Liver (tissue), 9 donors: ENCODE data around the gene TAPBPL. TPM values are rescaled to one million over a fixed set of nuclear protein-coding genes. Genes with fewer than 3 reads are reported as not detected.
"Not testable (repeated sequence)": the region's sequence is repeated elsewhere in the genome, so short reads cannot be mapped to it uniquely, and the experiment has no call there.

Experiments used
- DNase-seq: peaks from one replicate; pipeline ENCODE4 v3.0.0-alpha.2; 2017; ENCODE audit warnings: low spot score
- H3K27ac ChIP-seq, 2 donors: one replicate each; pipeline ENCODE4 v1.7.0; 2013; ENCODE audit warnings: inconsistent platforms in 2 of 2, low read length in 2 of 2, control low read depth in 1 of 2, low read depth in 1 of 2, mild to moderate bottlenecking in 1 of 2
- H3K27me3 ChIP-seq, 4 donors: one replicate each; pipeline versions ENCODE4 v1.6.1 to v1.7.0; 2013; ENCODE audit warnings: low read length in 3 of 4, inconsistent platforms in 1 of 4, mild to moderate bottlenecking in 1 of 4, moderate library complexity in 1 of 4; ENCODE audit not compliant: control insufficient read depth in 4 of 4, insufficient read depth in 4 of 4
- H3K36me3 ChIP-seq, 4 donors: one replicate each; pipeline versions ENCODE4 v1.6.1 to v1.7.0; 2013; ENCODE audit warnings: low read length in 3 of 4, mild to moderate bottlenecking in 3 of 4, low read depth in 1 of 4, moderate library complexity in 1 of 4; ENCODE audit not compliant: control insufficient read depth in 4 of 4, insufficient read depth in 3 of 4
- H3K4me1 ChIP-seq, 4 donors: one replicate each; pipeline versions ENCODE4 v1.6.1 to v1.7.0; 2013; ENCODE audit warnings: low read length in 3 of 4, mild to moderate bottlenecking in 3 of 4, moderate library complexity in 1 of 4; ENCODE audit not compliant: control insufficient read depth in 4 of 4, insufficient read depth in 4 of 4
- H3K4me3 ChIP-seq, 3 donors: one replicate each; pipeline versions ENCODE4 v1.6.1 to v1.7.0; 2013; ENCODE audit warnings: low read length in 3 of 3, control low read depth in 1 of 3, low read depth in 1 of 3, mild to moderate bottlenecking in 1 of 3
- H3K9ac ChIP-seq, 2 donors: one replicate each; pipeline ENCODE4 v1.7.0; 2013; ENCODE audit warnings: low read length in 2 of 2, mild to moderate bottlenecking in 2 of 2, moderate library complexity in 2 of 2, control low read depth in 1 of 2, low read depth in 1 of 2
- H3K9me3 ChIP-seq, 4 donors: one replicate each; pipeline versions ENCODE4 v1.6.1 to v1.7.0; 2013; ENCODE audit warnings: low read length in 3 of 4; ENCODE audit not compliant: control insufficient read depth in 4 of 4
- EGR1 ChIP-seq, 2 donors: IDR thresholded peaks; 2 replicates each; pipeline ENCODE4 v1.6.1; 2016 to 2018; ENCODE audit warnings: antibody characterized with exemption in 2 of 2, low read depth in 2 of 2
- FOXA2 ChIP-seq: IDR thresholded peaks from 2 replicates; pipeline ENCODE4 v1.6.1; 2016; ENCODE audit warnings: antibody characterized with exemption
- GABPA ChIP-seq, 2 donors: IDR thresholded peaks in 1 of 2; conservative IDR thresholded peaks in 1 of 2; 2 replicates each; pipeline ENCODE4 v1.6.1; 2016; ENCODE audit warnings: antibody characterized with exemption in 2 of 2, mild to moderate bottlenecking in 1 of 2, moderate library complexity in 1 of 2
- HNF4A ChIP-seq, 2 donors: conservative IDR thresholded peaks; 2 replicates each; pipeline ENCODE4 v1.6.1; 2016; ENCODE audit warnings: antibody characterized with exemption in 2 of 2, mild to moderate bottlenecking in 2 of 2
- HNF4G ChIP-seq: IDR thresholded peaks from 2 replicates; pipeline ENCODE4 v1.6.1; 2016; ENCODE audit warnings: antibody characterized with exemption
- JUND ChIP-seq, 2 donors: IDR thresholded peaks; 2 replicates each; pipeline ENCODE4 v1.6.1; 2016; ENCODE audit warnings: antibody characterized with exemption in 2 of 2
- NR2F2 ChIP-seq: IDR thresholded peaks from 2 replicates; pipeline ENCODE4 v1.6.1; 2016; ENCODE audit warnings: antibody characterized with exemption
- RAD21 ChIP-seq, 2 donors: IDR thresholded peaks; 2 replicates each; pipeline ENCODE4 v1.6.1; 2016; ENCODE audit warnings: antibody characterized with exemption in 2 of 2, mild to moderate bottlenecking in 2 of 2
- RXRA ChIP-seq, 2 donors: IDR thresholded peaks; 2 replicates each; pipeline ENCODE4 v1.6.1; 2017 to 2018; ENCODE audit warnings: antibody characterized with exemption in 2 of 2, mild to moderate bottlenecking in 1 of 2
- TAF1 ChIP-seq: conservative IDR thresholded peaks from 2 replicates; pipeline ENCODE4 v1.6.1; 2016; ENCODE audit warnings: antibody characterized with exemption, mild to moderate bottlenecking
- YY1 ChIP-seq: IDR thresholded peaks from 2 replicates; pipeline ENCODE4 v1.6.1; 2016; ENCODE audit warnings: antibody characterized with exemption, mild to moderate bottlenecking
- WGBS: extraction: QIAGEN DNeasy Blood & Tissue Kit; methylation state at CpG from one replicate; pipeline ENCODE4 v1.1.7; 2013; 5-methylcytosine and 5-hydroxymethylcytosine counted together
- polyA plus RNA-seq, 2 donors: library from polyadenylated mRNA; stranded (reverse) in 1 of 2; unstranded in 1 of 2; fragments of 200-250 nt in 1 of 2; fragments of >200 nt in 1 of 2; fragmentation: Nextera tagmentation in 1 of 2; extraction: Ambion mirVana in 1 of 2; gene quantifications; one replicate each; pipeline versions ENCODE4 v1.2.1 to v1.2.3, GENCODE V29; 2013 to 2015
- total RNA-seq, 2 donors: library from RNA; depleted of rRNA; stranded (reverse); fragments of >200 nt; gene quantifications; one replicate each; pipeline ENCODE4 v1.2.3, GENCODE V29; 2014
- TF ChIP-seq, protein P1 (sequence below): IDR thresholded peaks from 2 replicates; pipeline ENCODE4 v1.6.1; 2016; ENCODE audit warnings: antibody characterized with exemption
- TF ChIP-seq, protein P2 (sequence below): IDR thresholded peaks from 2 replicates; pipeline ENCODE4 v1.6.1; 2016; ENCODE audit warnings: antibody characterized with exemption, mild to moderate bottlenecking
- TF ChIP-seq, protein P3 (sequence below): fragments of 150-350 bp; IDR thresholded peaks from 2 replicates; pipeline ENCODE4 v1.5.1; 2017; ENCODE audit warnings: improper control_type of control experiment, low read depth, low read length; ENCODE audit not compliant: missing input control
- TF ChIP-seq, protein P4 (sequence below): IDR thresholded peaks from 2 replicates; pipeline ENCODE4 v1.6.1; 2016; ENCODE audit warnings: antibody characterized with exemption
- TF ChIP-seq, protein P5 (sequence below): IDR thresholded peaks from 2 replicates; pipeline ENCODE4 v1.6.1; 2016; ENCODE audit warnings: antibody characterized with exemption
- donor health status: healthy.
- donor health status: healthy.
- donor health status: healthy.
- donor health status: healthy.
- donor health status: healthy.

TAPBPL gene
- total and polyA plus RNA-seq, 4 donors: 9.5 to 32.9 (median 19.0) TPM

DNA sequence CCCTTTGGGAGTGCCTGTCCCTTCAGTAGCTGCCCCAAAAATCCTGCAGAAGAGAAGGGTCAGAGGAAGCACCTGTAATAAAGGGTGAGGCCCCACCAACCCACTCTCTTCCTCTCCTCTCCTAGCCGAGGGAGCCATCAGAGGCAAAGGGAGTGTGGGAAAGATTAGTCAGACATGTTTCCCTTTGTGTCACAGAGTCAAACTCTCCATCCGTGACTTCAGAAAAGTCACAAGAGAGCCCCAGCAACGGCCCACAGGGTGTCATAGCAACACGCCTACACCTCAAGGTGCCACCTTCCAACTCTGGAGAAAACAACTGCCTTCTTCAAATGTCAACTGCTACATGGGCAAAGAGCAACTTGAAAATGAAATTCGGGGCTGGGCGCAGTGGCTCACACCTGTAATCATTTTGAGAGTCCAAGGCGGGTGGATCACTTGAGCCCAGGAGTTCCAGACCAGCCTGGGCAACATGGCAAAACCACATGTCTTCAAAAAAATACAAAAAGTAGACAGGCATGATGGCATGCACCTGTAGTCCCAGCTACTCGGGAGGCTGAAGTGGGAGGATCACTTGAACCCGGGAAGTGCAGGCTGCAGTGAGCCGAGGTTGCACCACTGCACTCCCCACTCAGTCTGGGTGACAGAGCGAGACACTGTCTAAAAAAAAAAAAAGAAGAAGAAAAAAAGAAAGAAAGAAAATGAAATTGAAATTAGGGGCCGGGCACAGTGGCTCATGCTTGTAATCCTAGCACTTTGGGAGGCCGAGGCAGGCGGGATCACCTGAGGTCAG lies 24.8 kb upstream of the TAPBPL start (continued):
- TF ChIP-seq YY1 (no peak), FOXA2 (no peak)

DNA sequence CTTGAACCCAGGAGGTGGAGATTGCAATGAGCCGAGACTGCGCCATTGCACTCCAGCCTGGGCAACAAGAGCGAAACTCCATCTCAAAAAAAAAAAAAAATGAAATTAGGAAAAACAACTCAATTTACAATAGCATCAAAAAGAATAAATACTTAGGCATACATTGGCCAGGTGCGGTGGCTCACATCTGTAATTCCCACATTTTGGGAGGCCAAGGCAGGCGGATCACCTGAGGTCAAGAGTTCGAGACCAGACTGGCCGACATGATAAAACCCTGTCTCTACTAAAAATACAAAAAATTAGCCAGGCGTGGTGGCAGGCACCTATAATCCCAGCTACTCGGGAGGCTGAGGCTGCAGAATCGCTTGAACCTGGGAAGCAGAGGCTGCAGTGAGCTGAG lies 24.0 kb upstream of the TAPBPL start:
- not testable (repeated sequence) for H3K27me3 ChIP-seq, H3K36me3 ChIP-seq, H3K27ac ChIP-seq, H3K9me3 ChIP-seq, H3K4me3 ChIP-seq, H3K4me1 ChIP-seq, H3K9ac ChIP-seq, DNase-seq
- 92% methylated on average over 10 of the region's 10 CpGs for WGBS

DNA sequence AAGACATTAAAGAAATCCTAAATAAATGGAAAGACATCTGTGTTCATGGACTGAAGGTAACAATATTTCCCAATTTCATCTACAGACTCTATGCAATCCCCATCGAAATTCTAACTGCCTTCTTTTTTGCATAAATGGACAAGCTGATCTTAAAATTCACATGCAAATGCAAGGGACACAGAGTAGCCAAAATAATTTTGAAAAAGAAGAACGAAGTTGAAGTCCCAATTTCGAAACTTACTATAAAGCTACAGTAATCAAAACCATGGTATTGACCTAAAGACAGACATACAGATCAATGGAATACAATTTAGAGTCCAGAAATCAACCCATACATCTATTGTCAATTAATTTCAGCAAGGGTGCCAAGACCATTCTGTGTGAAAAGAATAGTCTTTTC lies 23.5 kb upstream of the TAPBPL start:
- 70% methylated on average over 3 of the region's 3 CpGs for WGBS
- H3K27ac ChIP-seq: no peak overlapping the region

More for the DNA sequence above, 23.5 kb upstream of the TAPBPL start:
- H3K27me3 ChIP-seq: no peaks in the 10 kb centered on the region
- H3K4me3 ChIP-seq: no peak overlapping the region
- no peak for DNase-seq
- no peaks in the 10 kb centered on the region for H3K36me3 ChIP-seq
- H3K9ac ChIP-seq: no peak overlapping the region
- no peaks in the 10 kb centered on the region for H3K9me3 ChIP-seq
- peaks cover 0 to 8% (median 4%) of the 10 kb centered on the region in 4 donors for H3K4me1 ChIP-seq
- TF ChIP-seq YY1 (no peak), FOXA2 (no peak), TAF1 (no peak), HNF4G (no peak), JUND (IDR thresholded peaks at IDR 0.05) (no peak), NR2F2 (no peak), GABPA (IDR thresholded peaks at IDR 0.05 in 1 of 2, conservative IDR thresholded peaks at IDR 0.05 in 1 of 2) (no peak), HNF4A (conservative IDR thresholded peaks at IDR 0.05) (no peak), RXRA (IDR thresholded peaks at IDR 0.05) (no peak), RAD21 (IDR thresholded peaks at IDR 0.05) (no peak), EGR1 (IDR thresholded peaks at IDR 0.05; ENCODE audit: low read depth in 2 of 2) (no peak)
- TF ChIP-seq, protein P1, sequence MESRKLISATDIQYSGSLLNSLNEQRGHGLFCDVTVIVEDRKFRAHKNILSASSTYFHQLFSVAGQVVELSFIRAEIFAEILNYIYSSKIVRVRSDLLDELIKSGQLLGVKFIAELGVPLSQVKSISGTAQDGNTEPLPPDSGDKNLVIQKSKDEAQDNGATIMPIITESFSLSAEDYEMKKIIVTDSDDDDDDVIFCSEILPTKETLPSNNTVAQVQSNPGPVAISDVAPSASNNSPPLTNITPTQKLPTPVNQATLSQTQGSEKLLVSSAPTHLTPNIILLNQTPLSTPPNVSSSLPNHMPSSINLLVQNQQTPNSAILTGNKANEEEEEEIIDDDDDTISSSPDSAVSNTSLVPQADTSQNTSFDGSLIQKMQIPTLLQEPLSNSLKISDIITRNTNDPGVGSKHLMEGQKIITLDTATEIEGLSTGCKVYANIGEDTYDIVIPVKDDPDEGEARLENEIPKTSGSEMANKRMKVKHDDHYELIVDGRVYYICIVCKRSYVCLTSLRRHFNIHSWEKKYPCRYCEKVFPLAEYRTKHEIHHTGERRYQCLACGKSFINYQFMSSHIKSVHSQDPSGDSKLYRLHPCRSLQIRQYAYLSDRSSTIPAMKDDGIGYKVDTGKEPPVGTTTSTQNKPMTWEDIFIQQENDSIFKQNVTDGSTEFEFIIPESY: no peak
- TF ChIP-seq, protein P2, sequence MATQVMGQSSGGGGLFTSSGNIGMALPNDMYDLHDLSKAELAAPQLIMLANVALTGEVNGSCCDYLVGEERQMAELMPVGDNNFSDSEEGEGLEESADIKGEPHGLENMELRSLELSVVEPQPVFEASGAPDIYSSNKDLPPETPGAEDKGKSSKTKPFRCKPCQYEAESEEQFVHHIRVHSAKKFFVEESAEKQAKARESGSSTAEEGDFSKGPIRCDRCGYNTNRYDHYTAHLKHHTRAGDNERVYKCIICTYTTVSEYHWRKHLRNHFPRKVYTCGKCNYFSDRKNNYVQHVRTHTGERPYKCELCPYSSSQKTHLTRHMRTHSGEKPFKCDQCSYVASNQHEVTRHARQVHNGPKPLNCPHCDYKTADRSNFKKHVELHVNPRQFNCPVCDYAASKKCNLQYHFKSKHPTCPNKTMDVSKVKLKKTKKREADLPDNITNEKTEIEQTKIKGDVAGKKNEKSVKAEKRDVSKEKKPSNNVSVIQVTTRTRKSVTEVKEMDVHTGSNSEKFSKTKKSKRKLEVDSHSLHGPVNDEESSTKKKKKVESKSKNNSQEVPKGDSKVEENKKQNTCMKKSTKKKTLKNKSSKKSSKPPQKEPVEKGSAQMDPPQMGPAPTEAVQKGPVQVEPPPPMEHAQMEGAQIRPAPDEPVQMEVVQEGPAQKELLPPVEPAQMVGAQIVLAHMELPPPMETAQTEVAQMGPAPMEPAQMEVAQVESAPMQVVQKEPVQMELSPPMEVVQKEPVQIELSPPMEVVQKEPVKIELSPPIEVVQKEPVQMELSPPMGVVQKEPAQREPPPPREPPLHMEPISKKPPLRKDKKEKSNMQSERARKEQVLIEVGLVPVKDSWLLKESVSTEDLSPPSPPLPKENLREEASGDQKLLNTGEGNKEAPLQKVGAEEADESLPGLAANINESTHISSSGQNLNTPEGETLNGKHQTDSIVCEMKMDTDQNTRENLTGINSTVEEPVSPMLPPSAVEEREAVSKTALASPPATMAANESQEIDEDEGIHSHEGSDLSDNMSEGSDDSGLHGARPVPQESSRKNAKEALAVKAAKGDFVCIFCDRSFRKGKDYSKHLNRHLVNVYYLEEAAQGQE: no peak
- TF ChIP-seq, protein P3, sequence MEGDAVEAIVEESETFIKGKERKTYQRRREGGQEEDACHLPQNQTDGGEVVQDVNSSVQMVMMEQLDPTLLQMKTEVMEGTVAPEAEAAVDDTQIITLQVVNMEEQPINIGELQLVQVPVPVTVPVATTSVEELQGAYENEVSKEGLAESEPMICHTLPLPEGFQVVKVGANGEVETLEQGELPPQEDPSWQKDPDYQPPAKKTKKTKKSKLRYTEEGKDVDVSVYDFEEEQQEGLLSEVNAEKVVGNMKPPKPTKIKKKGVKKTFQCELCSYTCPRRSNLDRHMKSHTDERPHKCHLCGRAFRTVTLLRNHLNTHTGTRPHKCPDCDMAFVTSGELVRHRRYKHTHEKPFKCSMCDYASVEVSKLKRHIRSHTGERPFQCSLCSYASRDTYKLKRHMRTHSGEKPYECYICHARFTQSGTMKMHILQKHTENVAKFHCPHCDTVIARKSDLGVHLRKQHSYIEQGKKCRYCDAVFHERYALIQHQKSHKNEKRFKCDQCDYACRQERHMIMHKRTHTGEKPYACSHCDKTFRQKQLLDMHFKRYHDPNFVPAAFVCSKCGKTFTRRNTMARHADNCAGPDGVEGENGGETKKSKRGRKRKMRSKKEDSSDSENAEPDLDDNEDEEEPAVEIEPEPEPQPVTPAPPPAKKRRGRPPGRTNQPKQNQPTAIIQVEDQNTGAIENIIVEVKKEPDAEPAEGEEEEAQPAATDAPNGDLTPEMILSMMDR: no peak
- TF ChIP-seq, protein P4, sequence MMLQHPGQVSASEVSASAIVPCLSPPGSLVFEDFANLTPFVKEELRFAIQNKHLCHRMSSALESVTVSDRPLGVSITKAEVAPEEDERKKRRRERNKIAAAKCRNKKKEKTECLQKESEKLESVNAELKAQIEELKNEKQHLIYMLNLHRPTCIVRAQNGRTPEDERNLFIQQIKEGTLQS: no peak
- TF ChIP-seq, protein P5, sequence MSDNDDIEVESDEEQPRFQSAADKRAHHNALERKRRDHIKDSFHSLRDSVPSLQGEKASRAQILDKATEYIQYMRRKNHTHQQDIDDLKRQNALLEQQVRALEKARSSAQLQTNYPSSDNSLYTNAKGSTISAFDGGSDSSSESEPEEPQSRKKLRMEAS: no peak
